ENCODE measurements around the gene SLC22A23. TPM values are rescaled to one million over a fixed set of nuclear protein-coding genes. Genes with fewer than 3 reads are reported as not detected.
A peak's percentile ranks its signal among the peaks of the same experiment; 100 is the strongest.

The SLC22A23 gene
- total and polyA plus RNA-seq, 12 donors = 2.3 to 18.5 (median 5.3) TPM

DNA sequence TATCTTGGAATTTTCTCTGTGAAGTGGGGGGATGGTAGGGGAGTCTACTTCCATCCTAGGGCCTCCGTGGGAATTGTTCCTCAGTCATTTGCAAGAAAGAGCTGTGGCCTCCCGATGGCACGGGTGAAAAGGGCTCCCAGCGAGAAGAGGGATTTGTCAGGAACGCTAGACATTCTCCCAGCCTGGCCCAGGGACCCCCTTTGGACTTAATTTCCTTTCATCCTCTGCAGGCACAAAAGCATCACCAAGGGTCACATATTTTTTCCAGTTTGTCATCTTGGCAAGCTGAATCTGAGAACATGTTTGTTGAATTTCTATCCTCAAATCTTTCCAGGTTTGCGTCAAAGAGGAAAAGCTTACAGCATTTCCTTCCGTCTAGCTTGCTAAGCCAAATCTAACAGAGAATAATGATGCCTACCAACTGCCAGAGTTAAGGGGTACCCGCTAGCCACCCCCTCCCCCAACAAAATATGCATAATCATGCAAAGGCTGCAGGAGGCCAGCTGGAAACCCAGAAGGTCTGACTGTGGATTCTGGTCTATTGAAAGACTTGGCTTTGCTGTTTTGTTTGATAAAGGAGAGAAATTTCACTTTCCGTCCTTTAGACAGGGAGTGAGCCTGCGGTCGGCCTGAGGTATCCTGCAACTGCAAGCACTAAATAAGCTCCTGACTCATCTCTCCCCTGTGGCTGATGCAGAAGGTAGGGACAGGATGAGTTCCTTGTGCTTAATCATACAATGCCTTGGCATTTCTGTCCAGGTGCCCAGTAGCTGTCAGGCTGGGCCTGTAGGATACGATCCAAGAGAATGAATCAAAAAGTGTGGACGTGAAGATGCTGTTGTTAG, 175.0 kb downstream of the SLC22A23 start:
- WGBS, 4 donors = 50 to 65% (median 61%) methylated on average over 11 to 13 of the region's 13 CpGs

GRCh38 chr6:3280866-3281465, 175.9 kb downstream of the SLC22A23 start:
- TF ChIP-seq, protein P1, sequence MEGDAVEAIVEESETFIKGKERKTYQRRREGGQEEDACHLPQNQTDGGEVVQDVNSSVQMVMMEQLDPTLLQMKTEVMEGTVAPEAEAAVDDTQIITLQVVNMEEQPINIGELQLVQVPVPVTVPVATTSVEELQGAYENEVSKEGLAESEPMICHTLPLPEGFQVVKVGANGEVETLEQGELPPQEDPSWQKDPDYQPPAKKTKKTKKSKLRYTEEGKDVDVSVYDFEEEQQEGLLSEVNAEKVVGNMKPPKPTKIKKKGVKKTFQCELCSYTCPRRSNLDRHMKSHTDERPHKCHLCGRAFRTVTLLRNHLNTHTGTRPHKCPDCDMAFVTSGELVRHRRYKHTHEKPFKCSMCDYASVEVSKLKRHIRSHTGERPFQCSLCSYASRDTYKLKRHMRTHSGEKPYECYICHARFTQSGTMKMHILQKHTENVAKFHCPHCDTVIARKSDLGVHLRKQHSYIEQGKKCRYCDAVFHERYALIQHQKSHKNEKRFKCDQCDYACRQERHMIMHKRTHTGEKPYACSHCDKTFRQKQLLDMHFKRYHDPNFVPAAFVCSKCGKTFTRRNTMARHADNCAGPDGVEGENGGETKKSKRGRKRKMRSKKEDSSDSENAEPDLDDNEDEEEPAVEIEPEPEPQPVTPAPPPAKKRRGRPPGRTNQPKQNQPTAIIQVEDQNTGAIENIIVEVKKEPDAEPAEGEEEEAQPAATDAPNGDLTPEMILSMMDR (IDR thresholded peaks at IDR 0.05) = no peak
- Histone ChIP-seq H3K27me3 (no peaks in the 10 kb centered on the region), H3K4me3 (no peak overlapping the region), H3K4me1 (replicated peaks in 1 of 2) (peaks cover 0 to 5% of the 10 kb centered on the region in 2 donors), H3K27ac (peak overlapping the region in 2 of 5 donors; percentile 33 to 71), H3K9me3 (replicated peaks in 1 of 3) (no peaks in the 10 kb centered on the region), H3K36me3 (replicated peaks in 1 of 2) (no peaks in the 10 kb centered on the region)
- intact Hi-C loops (cut with DNase I) = loop anchor here in 1 of 2 donors (5.0 kb wide), 1 partner anchor 176 kb away; the partner anchor contains the start of gene SLC22A23
- 83 to 88% (median 86%) methylated on average over 14 of the region's 14 CpGs for WGBS, 4 donors
- DNase-seq = peak in 3 of 7 donors; percentile 1 to 13 (median 10)

More for the DNA sequence above, 175.0 kb downstream of the SLC22A23 start:
- Histone ChIP-seq H3K27me3 (no peaks in the 10 kb centered on the region), H3K9me3 (replicated peaks in 1 of 3) (no peaks in the 10 kb centered on the region), H3K27ac (peak overlapping the region in 2 of 5 donors; percentile 33 to 71), H3K4me3 (no peak overlapping the region), H3K36me3 (replicated peaks in 1 of 2) (no peaks in the 10 kb centered on the region), H3K4me1 (replicated peaks in 1 of 2) (peaks cover 0 to 5% of the 10 kb centered on the region in 2 donors)
- TF ChIP-seq, protein P1 (IDR thresholded peaks at IDR 0.05) = no peak
- TF ChIP-seq POLR2A (IDR thresholded peaks at IDR 0.05) = no peak
- intact Hi-C loops (cut with DNase I) = loop anchor here in 1 of 2 donors (5.0 kb wide), 1 partner anchor 175 kb away; the partner anchor contains the start of gene SLC22A23
- peak in 4 of 7 donors; percentile 16 to 37 (median 34) for DNase-seq

- peak in 3 of 7 donors; percentile 8 to 19 (median 8) for DNase-seq
- WGBS, 4 donors = 74 to 83% (median 75%) methylated on average over 14 of the region's 14 CpGs
- no peak overlapping the region for H3K27ac ChIP-seq
Measured at GRCh38 chr6:3280091-3280490, 176.8 kb downstream of the SLC22A23 start.

More at GRCh38 chr6:3280091-3280490, 176.8 kb downstream of the SLC22A23 start:
- Histone ChIP-seq H3K4me1 (replicated peaks in 1 of 2) (peaks cover 0 to 5% of the 10 kb centered on the region in 2 donors), H3K27me3 (no peaks in the 10 kb centered on the region), H3K4me3 (no peak overlapping the region), H3K9me3 (replicated peaks in 1 of 3) (no peaks in the 10 kb centered on the region), H3K36me3 (replicated peaks in 1 of 2) (no peaks in the 10 kb centered on the region)
- intact Hi-C loops (cut with DNase I) = loop anchor here in 1 of 2 donors (5.0 kb wide), 1 partner anchor 177 kb away; the partner anchor contains the start of gene SLC22A23
- TF ChIP-seq POLR2A (IDR thresholded peaks at IDR 0.05) = no peak
- TF ChIP-seq, protein P1 (IDR thresholded peaks at IDR 0.05) = no peak

All from adrenal gland (tissue), 12 donors.